ENCODE measurements around the gene LMNB1. TPM values are rescaled to one million over a fixed set of nuclear protein-coding genes. Genes with fewer than 3 reads are reported as not detected.

Gene LMNB1
- total and polyA plus RNA-seq, 12 donors, result 0.78 to 14.7 (median 1.4) TPM

GRCh38 chr5:126854526-126855110 is 77.7 kb downstream of the LMNB1 start:
- no peaks in the 10 kb centered on the region for H3K27me3 ChIP-seq
- no peaks in the 10 kb centered on the region for H3K36me3 ChIP-seq
- no peak for TF ChIP-seq CTCF (IDR thresholded peaks at IDR 0.05)
- 94% methylated on average over 34 to 35 of the region's 35 CpGs for WGBS, 2 donors
- DNase-seq, result no peak
- H3K4me1 ChIP-seq, result peaks cover 0 to 49% (median 23%) of the 10 kb centered on the region in 9 donors
- H3K4me3 ChIP-seq, result no peak overlapping the region
- no peak for ATAC-seq
- H3K27ac ChIP-seq, result no peak overlapping the region
- intact Hi-C loops (cut with DNase I), result loop anchor here in 4 of 10 donors (10.0 kb wide), 2 partner anchors 180 to 190 kb away; partner anchors contain the start of gene MARCHF3 (in 3 of the 4)
- no peaks in the 10 kb centered on the region for H3K9me3 ChIP-seq

GRCh38 chr5:126855266-126855665 is 78.3 kb downstream of the LMNB1 start:
- peaks cover 0 to 47% (median 23%) of the 10 kb centered on the region in 9 donors for H3K4me1 ChIP-seq
- no peak for ATAC-seq
- intact Hi-C loops (cut with DNase I), result loop anchor here in 4 of 10 donors (10.0 kb wide), 2 partner anchors 180 to 190 kb away; partner anchors contain the start of gene MARCHF3 (in 3 of the 4)
- H3K27ac ChIP-seq, result no peak overlapping the region
- DNase-seq, result no peak
- no peaks in the 10 kb centered on the region for H3K9me3 ChIP-seq
- H3K36me3 ChIP-seq, result no peaks in the 10 kb centered on the region
- no peak for TF ChIP-seq CTCF (IDR thresholded peaks at IDR 0.05)
- H3K27me3 ChIP-seq, result no peaks in the 10 kb centered on the region
- no peak overlapping the region for H3K4me3 ChIP-seq
- 52 to 55% methylated on average over 8 of the region's 8 CpGs for WGBS, 2 donors

DNA sequence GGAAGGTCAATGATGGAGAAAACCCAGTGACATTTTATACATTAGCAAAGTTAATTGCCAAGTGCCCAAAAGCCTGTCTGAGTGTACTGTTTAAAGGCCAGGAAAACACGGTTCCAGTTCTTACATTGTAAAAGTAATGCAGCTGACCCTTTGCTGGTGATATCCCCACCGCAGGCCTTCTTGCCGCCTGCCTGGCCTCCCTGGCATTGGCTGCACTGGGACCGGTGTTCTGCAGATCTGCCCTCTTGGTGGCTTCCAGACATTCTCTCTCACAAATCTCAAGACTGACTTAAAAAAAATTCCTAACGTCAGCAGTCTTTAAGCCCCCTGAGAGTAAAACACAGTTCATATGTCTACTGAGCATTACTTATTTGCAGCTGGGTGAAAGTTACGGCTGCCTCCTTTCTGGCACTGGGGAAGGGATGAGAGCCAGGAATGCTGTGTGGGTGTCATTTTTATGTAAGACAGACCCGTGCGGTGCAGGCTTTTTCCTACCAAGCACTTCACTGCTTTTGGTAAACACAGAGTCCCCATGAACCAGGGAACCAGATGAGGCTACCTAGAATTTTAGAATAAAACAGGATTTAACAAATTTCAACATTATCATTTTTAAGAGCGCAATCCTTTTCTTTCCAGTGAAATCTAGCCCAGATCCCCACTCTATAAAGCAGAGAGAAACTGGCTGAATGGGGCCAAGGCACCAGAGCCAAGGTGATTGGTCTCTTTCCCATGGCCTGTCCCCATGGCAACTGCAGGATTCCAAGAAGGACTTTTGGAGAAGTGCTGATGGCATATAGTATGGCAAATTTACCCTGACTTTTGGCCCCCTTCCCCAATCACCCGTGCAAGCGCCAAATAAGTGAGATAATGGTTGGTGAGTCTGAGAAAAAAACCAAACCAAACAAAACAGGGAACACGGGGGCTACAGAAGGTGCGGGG is 80.8 kb downstream of the LMNB1 start:
- DNase-seq (peak in 1 of 2 donors; percentile 42), ATAC-seq (peak; percentile 74 to 94 (median 84))
- H3K27me3 ChIP-seq, result no peaks in the 10 kb centered on the region
- H3K27ac ChIP-seq, result peak overlapping the region in 5 of 10 donors; percentile 6 to 42 (median 33)
- 49 to 63% methylated on average over 13 of the region's 13 CpGs for WGBS, 2 donors
- intact Hi-C loops (cut with DNase I), result loop anchor here in 4 of 10 donors (10.0 kb wide), 2 partner anchors 177 to 187 kb away; partner anchors contain the start of gene MARCHF3 (in 3 of the 4)
- no peaks in the 10 kb centered on the region for H3K9me3 ChIP-seq
- no peaks in the 10 kb centered on the region for H3K36me3 ChIP-seq
- H3K4me3 ChIP-seq, result no peak overlapping the region
- H3K4me1 ChIP-seq, result peaks cover 0 to 25% (median 8%) of the 10 kb centered on the region in 9 donors
- TF ChIP-seq CTCF (IDR thresholded peaks at IDR 0.05), result no peak

- peak in 1 of 8 donors; percentile 54 for ATAC-seq
- intact Hi-C loops (cut with DNase I), result loop anchor here in 4 of 10 donors (10.0 kb wide), 2 partner anchors 176 to 186 kb away; partner anchors contain the start of gene MARCHF3 (in 3 of the 4)
- Histone ChIP-seq H3K27me3 (no peaks in the 10 kb centered on the region), H3K9me3 (no peaks in the 10 kb centered on the region), H3K36me3 (no peaks in the 10 kb centered on the region), H3K4me3 (no peak overlapping the region), H3K4me1 (peaks cover 0 to 22% (median 6%) of the 10 kb centered on the region in 9 donors), H3K27ac (peak overlapping the region in 2 of 10 donors; percentile 23 to 42)
- 75 to 87% methylated on average over 11 of the region's 11 CpGs for WGBS, 2 donors
- TF ChIP-seq CTCF (IDR thresholded peaks at IDR 0.05), result no peak
- DNase-seq, result no peak
These were observed 81.5 kb downstream of the LMNB1 start for GRCh38 chr5:126858441-126858840.
